DMS79 (cell line): Measurements from ENCODE around the gene DBP.

Experiments
- DNase-seq: peaks from one replicate; lab custom pipeline; 2025; lab: John Stamatoyannopoulos, UW

The DBP gene

GRCh38 chr19:48609571-48610108, 27.5 kb downstream of the DBP start:
- no peak for DNase-seq

GRCh38 chr19:48608798-48609263, 28.3 kb downstream of the DBP start:
- DNase-seq: no peak

GRCh38 chr19:48607359-48607755, 29.8 kb downstream of the DBP start:
- DNase-seq: no peak

GRCh38 chr19:48606463-48607358, 30.5 kb downstream of the DBP start, which contains the start of gene SPACA4:
TSS of gene SPACA4 (plus strand) at chr19:48606742. CDS start at chr19:48606979, 237 bp downstream.
- DNase-seq: no peak

- DNase-seq: no peak
These were observed 33.3 kb downstream of the DBP start for GRCh38 chr19:48603850-48604249.

GRCh38 chr19:48603449-48603848, 33.7 kb downstream of the DBP start:
- DNase-seq: no peak

- DNase-seq: no peak
These were observed 34.2 kb downstream of the DBP start for GRCh38 chr19:48603001-48603400.

- DNase-seq: no peak
These were observed 36.3 kb downstream of the DBP start for GRCh38 chr19:48600679-48601417.

GRCh38 chr19:48598996-48599700, 38.0 kb downstream of the DBP start:
- no peak for DNase-seq

GRCh38 chr19:48596679-48597465, 40.3 kb downstream of the DBP start:
- no peak for DNase-seq

GRCh38 chr19:48596237-48596636, 40.9 kb downstream of the DBP start:
- DNase-seq: no peak

GRCh38 chr19:48595833-48596232, 41.3 kb downstream of the DBP start:
- no peak for DNase-seq

GRCh38 chr19:48595171-48595570, 42.0 kb downstream of the DBP start:
- DNase-seq: no peak

- DNase-seq: no peak
These were observed 46.2 kb downstream of the DBP start for GRCh38 chr19:48591021-48591420.

GRCh38 chr19:48588670-48589401, 48.3 kb downstream of the DBP start:
- peak; percentile 37 for DNase-seq

- no peak for DNase-seq
These were observed 49.8 kb downstream of the DBP start for GRCh38 chr19:48587387-48587786.

- no peak for DNase-seq
These were observed 55.0 kb downstream of the DBP start for GRCh38 chr19:48582168-48582567.
